Lower leg skin (tissue), 4 donors: ENCODE results near the gene ANKHD1. TPM values are rescaled to one million over a fixed set of nuclear protein-coding genes. Genes with fewer than 3 reads are reported as not detected.

ENCODE experiments used
- DNase-seq, 2 donors: peaks; one replicate each; pipeline ENCODE4 v3.0.0-alpha.2; 2019; ENCODE audit warnings: low spot score in 2 of 2
- H3K4me3 ChIP-seq: fragments of 200-600 bp; sonication (generic); 2 replicates; pipeline ENCODE4 v1.5.1; 2017; ENCODE audit warnings: mild to moderate bottlenecking, low read depth; ENCODE audit not compliant: poor library complexity, severe bottlenecking
- POLR2A ChIP-seq, 2 donors: fragments of 450-650 bp; IDR thresholded peaks; one replicate each; pipeline ENCODE4 v1.6.1; 2016 to 2017; ENCODE audit warnings: antibody characterized with exemption in 2 of 2, mild to moderate bottlenecking in 1 of 2, moderate library complexity in 1 of 2
- WGBS, 2 donors: methylation state at CpG; one replicate each; pipeline ENCODE4 v1.1.5; 2018; 5-methylcytosine and 5-hydroxymethylcytosine counted together
- intact Hi-C: fragments of 100-400 bp; cut with DNase I; formaldehyde crosslinking; loops from one replicate; pipeline ENCODE4 v1.15.0; 2023; ENCODE audit warnings: low total_unique reads
- total RNA-seq, 4 donors: library from RNA; depleted of rRNA; stranded (reverse); fragments of >200 nt; gene quantifications; one replicate each; pipeline ENCODE4 v1.1.0, GENCODE V29; 2016
- TF ChIP-seq, protein P1 (sequence below), 3 donors: fragments of 450-650 bp; IDR thresholded peaks; one replicate each; pipeline ENCODE4 v1.5.1; 2016; ENCODE audit warnings: antibody characterized with exemption in 3 of 3, mild to moderate bottlenecking in 3 of 3, moderate library complexity in 2 of 3

ANKHD1 gene
- total RNA-seq, 4 donors from 2014 or later = 73.6 to 165 (median 101) TPM

DNA sequence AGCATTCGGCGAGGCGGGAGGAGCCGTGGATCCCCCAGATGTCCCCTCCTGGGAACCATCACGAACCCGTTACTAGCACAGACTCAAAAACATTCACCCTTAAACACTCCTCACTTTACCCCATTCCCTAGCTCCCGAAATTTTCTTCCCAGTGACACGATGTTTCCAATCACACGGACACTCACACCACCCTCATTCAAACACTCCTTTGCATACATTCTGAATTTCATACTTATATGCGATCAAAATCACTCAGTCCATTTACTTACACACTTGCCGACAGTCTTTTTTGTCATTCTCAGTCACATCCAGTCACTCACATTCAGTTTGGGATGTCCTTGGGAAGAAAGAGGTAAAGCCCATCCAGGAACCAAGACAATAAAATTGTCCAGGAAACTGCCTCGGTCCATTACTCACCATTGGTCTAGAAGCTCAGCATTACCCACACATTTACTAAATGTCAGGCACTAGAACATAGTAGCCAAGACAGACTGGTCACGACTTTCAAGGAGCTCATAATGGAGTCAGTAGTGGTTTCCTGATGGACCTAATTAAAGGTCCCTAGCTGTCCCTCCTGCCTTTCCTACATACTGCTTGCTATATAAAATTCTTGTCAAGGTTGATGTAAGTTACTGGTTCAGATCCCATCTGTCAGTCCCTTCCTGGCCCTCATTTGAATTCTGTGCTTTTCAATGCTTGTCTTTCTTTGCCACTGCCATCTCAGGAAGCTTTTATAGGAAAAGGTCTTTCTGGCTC, 163.6 kb downstream of the ANKHD1 start:
- TF ChIP-seq, protein P1, sequence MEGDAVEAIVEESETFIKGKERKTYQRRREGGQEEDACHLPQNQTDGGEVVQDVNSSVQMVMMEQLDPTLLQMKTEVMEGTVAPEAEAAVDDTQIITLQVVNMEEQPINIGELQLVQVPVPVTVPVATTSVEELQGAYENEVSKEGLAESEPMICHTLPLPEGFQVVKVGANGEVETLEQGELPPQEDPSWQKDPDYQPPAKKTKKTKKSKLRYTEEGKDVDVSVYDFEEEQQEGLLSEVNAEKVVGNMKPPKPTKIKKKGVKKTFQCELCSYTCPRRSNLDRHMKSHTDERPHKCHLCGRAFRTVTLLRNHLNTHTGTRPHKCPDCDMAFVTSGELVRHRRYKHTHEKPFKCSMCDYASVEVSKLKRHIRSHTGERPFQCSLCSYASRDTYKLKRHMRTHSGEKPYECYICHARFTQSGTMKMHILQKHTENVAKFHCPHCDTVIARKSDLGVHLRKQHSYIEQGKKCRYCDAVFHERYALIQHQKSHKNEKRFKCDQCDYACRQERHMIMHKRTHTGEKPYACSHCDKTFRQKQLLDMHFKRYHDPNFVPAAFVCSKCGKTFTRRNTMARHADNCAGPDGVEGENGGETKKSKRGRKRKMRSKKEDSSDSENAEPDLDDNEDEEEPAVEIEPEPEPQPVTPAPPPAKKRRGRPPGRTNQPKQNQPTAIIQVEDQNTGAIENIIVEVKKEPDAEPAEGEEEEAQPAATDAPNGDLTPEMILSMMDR (IDR thresholded peaks at IDR 0.05) = no peak
- TF ChIP-seq POLR2A (IDR thresholded peaks at IDR 0.05) = no peak
- DNase-seq = no peak
- WGBS, 2 donors = 4% methylated on average over 13 of the region's 13 CpGs
- intact Hi-C loops = loop anchor here (10.0 kb wide), 1 partner anchor 70 kb away; the partner anchor contains the start of genes CD14 and TMCO6
- H3K4me3 ChIP-seq = peak overlapping the region; percentile 26

DNA sequence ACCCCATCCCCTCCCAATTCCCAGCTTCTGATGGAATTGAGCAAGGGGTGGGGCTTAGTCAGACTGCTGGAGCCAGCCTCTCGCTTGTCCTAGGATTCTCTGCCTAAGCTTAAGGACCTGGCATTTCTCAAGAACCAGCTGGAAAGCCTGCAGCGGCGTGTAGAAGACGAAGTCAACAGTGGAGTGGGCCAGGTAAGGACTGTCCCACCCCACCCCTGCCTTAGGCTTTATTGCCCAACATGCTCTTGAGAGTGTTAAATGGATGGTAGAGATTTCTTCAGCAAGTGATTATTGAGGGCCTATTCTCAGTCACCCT, 164.1 kb downstream of the ANKHD1 start:
- intact Hi-C loops = loop anchor here (10.0 kb wide), 1 partner anchor 69 kb away; the partner anchor contains the start of genes CD14 and TMCO6
- DNase-seq = peak in 1 of 2 donors; percentile 59
- WGBS, 2 donors = 47 to 50% methylated on average over 4 of the region's 4 CpGs
- TF ChIP-seq POLR2A (IDR thresholded peaks at IDR 0.05) = no peak
- TF ChIP-seq, protein P1 (IDR thresholded peaks at IDR 0.05) = no peak
- H3K4me3 ChIP-seq = no peak overlapping the region

DNA sequence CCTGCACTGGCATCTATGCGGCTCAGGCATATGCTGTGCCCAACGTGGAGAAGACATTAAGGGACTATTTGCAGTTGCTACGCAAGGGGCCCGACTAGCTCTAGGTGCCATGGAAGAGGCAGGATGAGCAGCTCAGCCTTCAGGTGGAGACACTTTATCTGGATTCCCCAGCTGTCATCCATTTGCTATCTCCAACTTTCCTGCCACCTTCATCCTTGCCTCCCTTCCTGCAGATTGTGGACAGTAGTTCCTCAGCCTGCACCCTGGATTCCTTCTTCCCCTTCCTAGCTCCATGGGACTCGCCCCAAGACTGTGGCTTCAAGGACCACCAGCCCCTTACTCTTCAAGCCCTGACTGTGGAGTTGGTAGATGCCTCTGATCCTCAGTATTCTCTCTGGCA, 165.0 kb downstream of the ANKHD1 start:
- no peak for DNase-seq
- no peak for TF ChIP-seq POLR2A (IDR thresholded peaks at IDR 0.05)
- TF ChIP-seq, protein P1 (IDR thresholded peaks at IDR 0.05) = no peak
- 93% methylated on average over 5 of the region's 5 CpGs for whole genome bisulfite sequencing, 2 donors
- intact Hi-C loops = loop anchor here (10.0 kb wide), 1 partner anchor 68 kb away; the partner anchor contains the start of genes CD14 and TMCO6
- no peak overlapping the region for H3K4me3 ChIP-seq

DNA sequence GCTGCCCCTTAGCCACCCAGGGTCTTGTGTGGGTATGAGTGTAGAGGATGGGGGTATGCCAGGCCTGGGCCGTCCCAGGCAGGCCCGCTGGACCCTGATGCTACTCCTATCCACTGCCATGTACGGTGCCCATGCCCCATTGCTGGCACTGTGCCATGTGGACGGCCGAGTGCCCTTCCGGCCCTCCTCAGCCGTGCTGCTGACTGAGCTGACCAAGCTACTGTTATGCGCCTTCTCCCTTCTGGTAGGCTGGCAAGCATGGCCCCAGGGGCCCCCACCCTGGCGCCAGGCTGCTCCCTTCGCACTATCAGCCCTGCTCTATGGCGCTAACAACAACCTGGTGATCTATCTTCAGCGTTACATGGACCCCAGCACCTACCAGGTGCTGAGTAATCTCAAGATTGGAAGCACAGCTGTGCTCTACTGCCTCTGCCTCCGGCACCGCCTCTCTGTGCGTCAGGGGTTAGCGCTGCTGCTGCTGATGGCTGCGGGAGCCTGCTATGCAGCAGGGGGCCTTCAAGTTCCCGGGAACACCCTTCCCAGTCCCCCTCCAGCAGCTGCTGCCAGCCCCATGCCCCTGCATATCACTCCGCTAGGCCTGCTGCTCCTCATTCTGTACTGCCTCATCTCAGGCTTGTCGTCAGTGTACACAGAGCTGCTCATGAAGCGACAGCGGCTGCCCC, 165.6 kb downstream of the ANKHD1 start:
- intact Hi-C loops = loop anchor here (10.0 kb wide), 1 partner anchor 68 kb away; the partner anchor contains the start of genes CD14 and TMCO6
- no peak for DNase-seq
- WGBS, 2 donors = 87 to 91% methylated on average over 22 of the region's 22 CpGs
- TF ChIP-seq, protein P1 (IDR thresholded peaks at IDR 0.05) = no peak
- no peak for TF ChIP-seq POLR2A (IDR thresholded peaks at IDR 0.05)
- no peak overlapping the region for H3K4me3 ChIP-seq

GRCh38 chr5:140567871-140568270, 166.2 kb downstream of the ANKHD1 start:
- no peak overlapping the region for H3K4me3 ChIP-seq
- intact Hi-C loops = loop anchor here (10.0 kb wide), 1 partner anchor 67 kb away; the partner anchor contains the start of genes CD14 and TMCO6
- TF ChIP-seq, protein P1 (IDR thresholded peaks at IDR 0.05) = no peak
- no peak for TF ChIP-seq POLR2A (IDR thresholded peaks at IDR 0.05)
- DNase-seq = no peak
- WGBS, 2 donors = 95 to 98% methylated on average over 13 of the region's 13 CpGs
